ENCODE results near the gene EPC2.

DNA sequence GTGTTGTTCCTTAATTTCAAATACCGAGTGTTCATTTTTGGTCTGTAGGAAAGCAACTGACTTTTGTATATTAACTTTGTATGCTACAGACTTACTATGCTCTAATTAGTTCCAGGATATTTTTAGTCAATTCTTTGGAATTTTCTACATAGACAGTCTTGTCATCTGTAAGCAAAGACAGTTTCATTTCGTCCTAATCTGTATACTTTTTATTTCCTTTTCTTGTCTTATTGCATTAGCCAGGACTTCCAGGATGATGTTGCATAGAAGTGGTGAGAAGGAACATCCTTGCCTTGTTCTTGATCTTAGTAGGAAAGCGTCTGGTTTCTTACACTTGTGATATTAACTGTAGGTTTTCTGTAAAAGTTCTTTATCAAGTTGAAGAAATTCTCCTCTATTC is 56.5 kb downstream of the EPC2 start:
- TF ChIP-seq ZNF274 (IDR thresholded peaks at IDR 0.05; ENCODE audit: insufficient read depth, insufficient read length), result no peak
- no peak for TF ChIP-seq FOXK2 (IDR thresholded peaks at IDR 0.05)
- TF ChIP-seq TAF1 (IDR thresholded peaks at IDR 0.05; ENCODE audit: borderline replicate concordance, low read depth, low read length), result no peak
